H1 (cell line): ENCODE measurements around the gene CFLAR. TPM values are rescaled to one million over a fixed set of nuclear protein-coding genes. Genes with fewer than 3 reads are reported as not detected.

Experiments used
- CTCF ChIA-PET: fragments of 300-600 bp; sonication (Branson Sonifier 250); formaldehyde crosslinking; loops from one replicate; lab custom pipeline; 2021; ENCODE audit not compliant: partially characterized antibody; lab: Charles Lee
- POLR2A ChIA-PET: fragments of 300-600 bp; sonication (Branson Sonifier 250); formaldehyde crosslinking; loops from one replicate; lab custom pipeline; 2021; ENCODE audit warnings: inconsistent platforms; ENCODE audit not compliant: partially characterized antibody; lab: Charles Lee
- DNase-seq, 2 experiments: peaks; one replicate each; pipeline versions ENCODE4 v3.0.0 to v3.0.0-alpha.2; 2010 to 2022; ENCODE audit warnings: low spot score in 2 of 2, low read depth in 1 of 2, mixed read lengths in 1 of 2
- FAIRE-seq: peaks from 2 replicates; lab custom pipeline; 2011; peaks lifted over from hg19 to GRCh38; lab: Jason Lieb, UNC
- H2AFZ ChIP-seq: 2 replicates; pipeline ENCODE4 v1.8.1; 2012; ENCODE audit warnings: low read length, inconsistent platforms
- H2AK5ac ChIP-seq: 2 replicates; pipeline ENCODE4 v1.6.1; 2013; ENCODE audit warnings: low read depth, low read length
- H2BK120ac ChIP-seq: replicated peaks from 2 replicates; pipeline ENCODE3; 2013; ENCODE audit warnings: low read depth, low read length, inconsistent platforms
- H2BK12ac ChIP-seq: 2 replicates; pipeline ENCODE4 v1.6.1; 2013; ENCODE audit warnings: low read depth, low read length
- H2BK15ac ChIP-seq: 2 replicates; pipeline ENCODE4 v1.6.1; 2013; ENCODE audit warnings: low read length
- H2BK20ac ChIP-seq: 2 replicates; pipeline ENCODE4 v1.6.1; 2013; ENCODE audit warnings: low read length
- H2BK5ac ChIP-seq: 2 replicates; pipeline ENCODE4 v1.6.1; 2013; ENCODE audit warnings: low read depth, low read length
- H3K14ac ChIP-seq: 2 replicates; pipeline ENCODE4 v1.6.1; 2013; ENCODE audit warnings: inconsistent platforms; ENCODE audit not compliant: insufficient read length
- H3K18ac ChIP-seq: 2 replicates; pipeline ENCODE4 v1.6.1; 2013; ENCODE audit warnings: low read length; ENCODE audit errors: extremely low read depth
- H3K23ac ChIP-seq: 2 replicates; pipeline ENCODE4 v1.6.1; 2013; ENCODE audit warnings: inconsistent platforms; ENCODE audit not compliant: insufficient read length
- H3K23me2 ChIP-seq: 2 replicates; pipeline ENCODE4 v1.6.1; 2013; ENCODE audit warnings: low read depth, low read length
- H3K27ac ChIP-seq: 2 replicates; pipeline ENCODE4 v1.6.1; 2011; ENCODE audit warnings: low read depth, low read length, inconsistent platforms
- H3K27me3 ChIP-seq, 4 experiments: replicated peaks in 1 of 4; 1 replicate in 1 of 4; 2 replicates in 3 of 4; pipeline versions ENCODE4 v1.6.1 to v1.8.1; 2011 to 2013; ENCODE audit warnings: low read length in 3 of 4, mild to moderate bottlenecking in 3 of 4, inconsistent platforms in 2 of 4, mixed read lengths in 2 of 4, moderate library complexity in 1 of 4; ENCODE audit not compliant: control insufficient read depth in 3 of 4, insufficient read depth in 3 of 4; ENCODE audit errors: extremely low read depth in 1 of 4
- H3K36me3 ChIP-seq, 4 experiments: 2 replicates each; pipeline versions ENCODE4 v1.6.1 to v1.8.1; 2011 to 2013; ENCODE audit warnings: mild to moderate bottlenecking in 4 of 4, low read length in 3 of 4, moderate library complexity in 2 of 4, control low read depth in 1 of 4, inconsistent platforms in 1 of 4; ENCODE audit not compliant: insufficient read depth in 4 of 4, control insufficient read depth in 2 of 4
- H3K4ac ChIP-seq: replicated peaks from 2 replicates; pipeline ENCODE3; 2013; ENCODE audit warnings: low read length, low read depth, mixed read lengths, inconsistent platforms; ENCODE audit not compliant: insufficient read length
- H3K4me1 ChIP-seq, 4 experiments: replicated peaks in 1 of 4; 1 replicate in 1 of 4; 2 replicates in 3 of 4; pipeline versions ENCODE4 v1.6.1 to v1.8.1; 2011 to 2013; ENCODE audit warnings: low read length in 3 of 4, inconsistent platforms in 2 of 4, mixed read lengths in 1 of 4; ENCODE audit not compliant: insufficient read depth in 4 of 4, control insufficient read depth in 3 of 4
- H3K4me2 ChIP-seq, 2 experiments: 2 replicates each; pipeline versions ENCODE4 v1.6.1 to v1.8.1; 2011 to 2013; ENCODE audit warnings: low read depth in 2 of 2, low read length in 2 of 2, control low read depth in 1 of 2, inconsistent platforms in 1 of 2, mild to moderate bottlenecking in 1 of 2; ENCODE audit not compliant: insufficient read depth in 1 of 2
- H3K4me3 ChIP-seq, 4 experiments: fragments of 200-600, 300-600 bp in 1 of 4; sonication (generic), shearing (Covaris generic), sonication (Bioruptor Twin) in 1 of 4; 2 replicates each; pipeline versions ENCODE4 v1.5.1 to v1.8.1; 2011 to 2016; ENCODE audit warnings: low read length in 4 of 4, low read depth in 3 of 4, control low read depth in 2 of 4, inconsistent platforms in 2 of 4, mild to moderate bottlenecking in 2 of 4, mixed read lengths in 1 of 4, moderate library complexity in 1 of 4; ENCODE audit not compliant: insufficient read depth in 2 of 4; ENCODE audit errors: extremely low read depth in 1 of 4
- H3K56ac ChIP-seq: replicated peaks from 2 replicates; pipeline ENCODE3; 2013; ENCODE audit warnings: low read depth, mild to moderate bottlenecking, mixed read lengths, low read length, inconsistent platforms; ENCODE audit not compliant: insufficient read length
- H3K79me1 ChIP-seq: 2 replicates; pipeline ENCODE4 v1.6.1; 2013; ENCODE audit warnings: low read depth, low read length, control low read depth
- H3K79me2 ChIP-seq, 2 experiments: 2 replicates each; pipeline versions ENCODE4 v1.6.1 to v1.8.1; 2012 to 2013; ENCODE audit warnings: low read length in 2 of 2, mild to moderate bottlenecking in 2 of 2, inconsistent platforms in 1 of 2; ENCODE audit not compliant: insufficient read depth in 2 of 2, control insufficient read depth in 1 of 2
- H3K9ac ChIP-seq, 4 experiments: replicated peaks in 1 of 4; 1 replicate in 1 of 4; 2 replicates in 3 of 4; pipeline versions ENCODE4 v1.6.1 to v1.8.1; 2011 to 2013; ENCODE audit warnings: low read depth in 3 of 4, low read length in 3 of 4, control low read depth in 2 of 4, mild to moderate bottlenecking in 2 of 4, moderate library complexity in 2 of 4, inconsistent platforms in 1 of 4; ENCODE audit errors: extremely low read depth in 1 of 4
- H3K9me3 ChIP-seq, 2 experiments: 2 replicates each; pipeline versions ENCODE4 v1.6.1 to v1.8.1; 2012 to 2013; ENCODE audit warnings: mild to moderate bottlenecking in 2 of 2, moderate library complexity in 2 of 2, control low read depth in 1 of 2, inconsistent platforms in 1 of 2, low read depth in 1 of 2, low read length in 1 of 2, mixed read lengths in 1 of 2; ENCODE audit not compliant: insufficient read depth in 2 of 2
- H4K20me1 ChIP-seq, 2 experiments: replicated peaks in 1 of 2; 2 replicates each; pipeline versions ENCODE3 to v1.8.1; 2011 to 2013; ENCODE audit warnings: inconsistent platforms in 2 of 2, low read length in 2 of 2, mild to moderate bottlenecking in 1 of 2; ENCODE audit not compliant: insufficient read depth in 2 of 2, control insufficient read depth in 1 of 2
- H4K5ac ChIP-seq: 2 replicates; pipeline ENCODE4 v1.6.1; 2013; ENCODE audit warnings: low read length, low read depth, mixed read lengths, inconsistent platforms; ENCODE audit not compliant: insufficient read length
- H4K8ac ChIP-seq: 2 replicates; pipeline ENCODE4 v1.8.0; 2013; ENCODE audit warnings: mild to moderate bottlenecking, moderate library complexity, low read length, inconsistent platforms; ENCODE audit not compliant: insufficient read depth; ENCODE audit errors: extremely low read depth
- H4K91ac ChIP-seq: replicated peaks from 2 replicates; pipeline ENCODE3; 2013; ENCODE audit warnings: low read length, mixed read lengths, inconsistent platforms; ENCODE audit not compliant: insufficient read length
- ATF3 ChIP-seq: IDR thresholded peaks from 2 replicates; pipeline ENCODE4 v1.6.1; 2011; ENCODE audit warnings: low read depth, mild to moderate bottlenecking, low read length; ENCODE audit not compliant: insufficient read depth
- CBX5 ChIP-seq: fragments of 300-800, 300-1000 bp; sonication (generic); IDR thresholded peaks from 2 replicates; pipeline ENCODE4 v1.7.1; 2016; ENCODE audit warnings: antibody characterized with exemption, low read length, low read depth
- CEBPB ChIP-seq: IDR thresholded peaks from 2 replicates; pipeline ENCODE4 v1.6.1; 2012; ENCODE audit warnings: low read depth, low read length
- CTBP2 ChIP-seq: IDR thresholded peaks from 2 replicates; pipeline ENCODE4 v1.7.0; 2011; ENCODE audit warnings: borderline replicate concordance, mild to moderate bottlenecking, moderate library complexity, mixed read lengths, low read length; ENCODE audit not compliant: insufficient read depth, insufficient read length
- EGR1 ChIP-seq: IDR thresholded peaks from 2 replicates; pipeline ENCODE4 v1.6.1; 2011; ENCODE audit warnings: low read depth, low read length, borderline replicate concordance
- FOSL1 ChIP-seq: IDR thresholded peaks from 2 replicates; pipeline ENCODE4 v1.6.1; 2011; ENCODE audit warnings: mild to moderate bottlenecking, low read depth, low read length, moderate library complexity; ENCODE audit not compliant: insufficient read depth
- KDM4A ChIP-seq: IDR thresholded peaks from one replicate; pipeline ENCODE4 v1.7.1; 2012; ENCODE audit warnings: low read depth, mild to moderate bottlenecking, moderate library complexity, low read length, inconsistent platforms; ENCODE audit not compliant: severe bottlenecking
- KDM5A ChIP-seq: fragments of 200-600 bp; IDR thresholded peaks from 2 replicates; pipeline ENCODE4 v1.7.1; 2012; ENCODE audit warnings: mild to moderate bottlenecking, low read length, inconsistent platforms, mixed read lengths
- POLR2A ChIP-seq, 2 experiments: IDR thresholded peaks; 1 replicate in 1 of 2; 2 replicates in 1 of 2; pipeline ENCODE4 v1.6.1; 2011; ENCODE audit warnings: low read depth in 2 of 2, low read length in 2 of 2, mild to moderate bottlenecking in 2 of 2; ENCODE audit errors: control extremely low read depth in 1 of 2
- RBBP5 ChIP-seq: IDR thresholded peaks from 2 replicates; pipeline ENCODE4 v1.7.1; 2012; ENCODE audit warnings: low read depth, mild to moderate bottlenecking, inconsistent platforms, low read length, moderate library complexity, borderline replicate concordance
- RFX5 ChIP-seq: IDR thresholded peaks from 2 replicates; pipeline ENCODE4 v1.6.1; 2011; ENCODE audit warnings: low read depth, low read length, improper control_type of control experiment, borderline replicate concordance
- WGBS, 2 experiments: shearing (Covaris generic) in 1 of 2; methylation state at CpG; one replicate each; pipeline versions ENCODE4 v1.1.6 to v1.1.7; 2013 to 2015; ENCODE audit warnings: low lambda C conversion rate in 2 of 2, mixed read lengths in 2 of 2, inconsistent platforms in 1 of 2, low coverage in 1 of 2, missing lambda C conversion rate in 1 of 2; ENCODE audit not compliant: insufficient replicate concordance in 2 of 2, insufficient coverage in 1 of 2, insufficient read length in 1 of 2; ENCODE audit errors: extremely low coverage in 1 of 2, missing lambda C conversion rate in 1 of 2; 5-methylcytosine and 5-hydroxymethylcytosine counted together
- polyA plus RNA-seq, 7 experiments: library from polyadenylated mRNA; depleted of rRNA in 3 of 7; stranded (reverse) in 5 of 7; unstranded in 2 of 7; fragments of >200 nt in 5 of 7; fragments of 200-250 nt in 2 of 7; gene quantifications; 1 replicate in 5 of 7; 2 replicates in 1 of 7; 4 replicates in 1 of 7; pipeline versions ENCODE4 v1.2.1 to v1.2.3, GENCODE V29; 2011 to 2013; ENCODE audit warnings: missing spikeins in 2 of 7, mixed read lengths in 2 of 7
- total RNA-seq: library from RNA; stranded (reverse); fragmentation: NEBNext Ultra II Directional; extraction: Animal tissue kit (Norgen Biotek cat#: 25700); gene quantifications from 2 replicates; pipeline ENCODE4 v1.2.1, GENCODE V29; 2021

The CFLAR gene
- total and polyA plus RNA-seq, 2 of the 8 experiments (the other 6 are each of a cell fraction or from before 2014, with no cell fraction given), result 1.1 to 3.9 TPM

- no peaks in the 10 kb centered on the region for H3K36me3 ChIP-seq
- H3K56ac ChIP-seq, result no peak overlapping the region
- H3K14ac ChIP-seq, result no peak overlapping the region
- H3K9me3 ChIP-seq, result no peaks in the 10 kb centered on the region
- H2AK5ac ChIP-seq, result no peak overlapping the region
- no peak overlapping the region for H4K91ac ChIP-seq
- no peak for DNase-seq
- no peaks in the 10 kb centered on the region for H3K27me3 ChIP-seq
- H3K4me3 ChIP-seq, result no peak overlapping the region
- H2BK120ac ChIP-seq, result no peak overlapping the region
- no peak overlapping the region for H3K23ac ChIP-seq
- H3K79me2 ChIP-seq, result no peaks in the 10 kb centered on the region
- H3K9ac ChIP-seq, result no peak overlapping the region
- no peak overlapping the region for H4K5ac ChIP-seq
- no peak overlapping the region for H2BK12ac ChIP-seq
- H3K4me1 ChIP-seq, result peaks cover 0 to 7% (median 2%) of the 10 kb centered on the region in 4 experiments; a peak in 4 of 7 replicates
- H3K4ac ChIP-seq, result no peak overlapping the region
- H3K18ac ChIP-seq, result no peak overlapping the region
- WGBS, 2 experiments, result 88% methylated on average over 5 of the region's 5 CpGs; no CpG with 5 or more reads in 1 of the 2 experiments
- no peaks in the 10 kb centered on the region for H3K23me2 ChIP-seq
- H3K27ac ChIP-seq, result no peak overlapping the region
- no peak overlapping the region for H2BK5ac ChIP-seq
- no peak overlapping the region for H2AFZ ChIP-seq
- no peak overlapping the region for H4K8ac ChIP-seq
- no peak overlapping the region for H3K4me2 ChIP-seq
- H2BK20ac ChIP-seq, result no peak overlapping the region
- no peaks in the 10 kb centered on the region for H4K20me1 ChIP-seq
- no peak for FAIRE-seq
- ChIA-PET CTCF (interaction anchor here (0.9 to 2.0 kb wide), 2 partner anchors 10 to 21 kb away, joined by 4 to 9 read pairs; no protein-coding TSS in a partner anchor), POLR2A (interaction anchor here (1.3 to 1.4 kb wide), 2 partner anchors 12 to 15 kb away, joined by 5 to 6 read pairs; partner anchors contain the start of gene CFLAR)
- no peaks in the 10 kb centered on the region for H3K79me1 ChIP-seq
- H2BK15ac ChIP-seq, result 0 out of 2 replicates have a peak overlapping the region, but pooled peaks have one; percentile 49
- no peak for TF ChIP-seq KDM4A
- no peak for TF ChIP-seq KDM5A
- no peak for TF ChIP-seq CBX5
- no peak for TF ChIP-seq EGR1
- no peak for TF ChIP-seq RBBP5
- no peak for TF ChIP-seq POLR2A (IDR thresholded peaks at IDR 0.05; ENCODE audit: control extremely low read depth in 1 of 2, low read depth in 2 of 2, low read length in 2 of 2)
- no peak for TF ChIP-seq CTBP2
- no peak for TF ChIP-seq ATF3
- TF ChIP-seq RFX5, result no peak
- TF ChIP-seq CEBPB, result no peak
- no peak for TF ChIP-seq FOSL1
Measured at GRCh38 chr2:201127570-201127969, 11.6 kb downstream of the CFLAR start.
